ELF-1 (cell line): ENCODE measurements around the gene AGAP1.

Experiments
- DNase-seq: peaks from one replicate; pipeline ENCODE4 v3.0.0-alpha.2; 2016; ENCODE audit warnings: low read depth, low spot score

AGAP1 gene

DNA sequence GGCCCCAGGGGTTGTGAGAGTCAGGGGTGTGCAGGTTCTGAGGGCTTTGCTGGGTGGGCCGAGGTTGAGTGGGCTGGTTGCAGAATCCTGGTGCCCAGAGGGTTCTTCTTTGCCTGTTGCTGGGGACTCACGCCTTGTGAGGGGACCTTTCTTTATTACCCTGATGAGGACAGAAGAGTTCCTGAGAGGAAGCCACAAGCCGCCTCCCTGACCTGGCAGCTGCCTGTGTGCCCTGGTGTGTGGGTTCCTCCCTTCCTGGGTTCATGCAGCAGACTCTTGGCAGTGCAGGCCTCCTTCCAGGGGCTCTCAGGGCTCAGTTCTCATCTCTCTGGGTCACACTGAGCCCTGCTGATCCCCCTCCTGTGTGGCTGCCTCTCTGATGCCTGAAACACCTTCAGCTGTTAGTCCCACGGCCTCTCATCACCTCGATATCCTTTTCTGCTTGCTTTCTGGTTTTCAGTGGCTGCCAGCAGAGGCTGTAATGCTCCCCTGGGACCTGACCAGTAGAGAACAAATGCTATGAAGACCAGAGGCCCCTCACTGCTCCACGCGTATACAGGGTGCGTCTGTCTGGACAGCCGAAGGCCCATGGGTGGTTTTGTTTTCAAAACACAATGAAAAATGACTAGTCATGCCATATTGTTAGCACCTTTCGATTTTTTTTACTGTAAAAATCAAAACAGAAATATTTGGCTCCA lies 191.3 kb downstream of the AGAP1 start:
- no peak for DNase-seq

GRCh38 chr2:235688511-235689426 lies 194.9 kb downstream of the AGAP1 start:
- DNase-seq: no peak

GRCh38 chr2:235689427-235689853 lies 195.6 kb downstream of the AGAP1 start:
- DNase-seq: no peak

DNA sequence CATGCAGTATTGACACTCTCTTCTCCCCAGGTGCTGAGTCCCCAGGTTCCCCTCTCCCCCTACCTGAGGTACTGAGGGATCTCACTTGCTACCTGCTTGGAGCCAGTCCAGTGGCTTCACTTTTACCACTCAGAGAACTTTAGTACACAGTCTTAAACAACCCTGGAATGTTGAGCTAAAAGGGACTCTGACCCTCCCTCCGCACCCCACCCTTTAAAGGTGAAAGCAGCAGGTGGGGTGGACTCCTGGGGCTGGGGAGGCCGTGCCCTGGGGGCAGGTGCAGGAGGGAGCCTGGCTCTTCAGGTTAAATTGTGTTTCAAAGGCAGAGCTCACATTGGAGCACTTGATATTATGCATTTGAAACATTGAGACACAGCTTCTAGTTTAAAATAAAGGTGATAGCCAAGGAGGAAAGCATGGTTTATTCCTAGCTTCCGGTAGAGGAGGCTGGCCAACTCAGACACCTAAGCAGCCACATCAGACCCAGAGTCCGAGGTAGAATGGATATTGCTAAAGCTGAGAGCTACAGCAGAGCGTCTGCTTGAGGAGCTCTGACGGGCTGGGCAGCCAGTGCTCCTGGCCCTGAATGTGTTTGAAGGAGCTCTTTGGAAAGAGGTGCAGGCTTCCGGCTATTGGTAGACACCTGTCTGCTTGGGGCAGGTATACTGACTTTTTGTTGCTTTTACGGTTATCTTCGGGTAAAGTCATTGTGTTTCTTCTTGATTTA lies 196.4 kb downstream of the AGAP1 start:
- DNase-seq: no peak

GRCh38 chr2:235690809-235691450 lies 197.1 kb downstream of the AGAP1 start:
- DNase-seq: no peak

GRCh38 chr2:235692076-235692475 lies 198.2 kb downstream of the AGAP1 start:
- no peak for DNase-seq

GRCh38 chr2:235692671-235693171 lies 198.9 kb downstream of the AGAP1 start:
- DNase-seq: no peak

DNA sequence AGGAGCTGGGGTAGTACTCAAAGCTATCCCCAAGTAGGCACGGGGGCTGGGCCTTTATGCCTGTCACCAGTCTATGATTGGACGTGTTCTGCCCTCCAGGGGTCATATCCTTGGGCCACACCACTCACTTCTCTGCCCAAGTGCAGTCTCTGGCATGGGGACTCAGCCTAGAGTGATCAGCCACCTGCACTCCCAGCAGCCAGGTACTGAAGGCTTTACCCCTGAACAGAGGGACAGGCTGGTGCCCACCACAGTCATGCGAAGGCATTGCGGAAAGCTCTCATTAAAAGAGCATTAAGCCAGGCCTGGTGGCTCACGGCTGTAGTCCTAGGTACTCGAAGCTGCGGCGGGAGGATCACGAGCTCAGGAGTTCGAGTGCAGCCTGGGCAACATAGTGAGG lies 199.4 kb downstream of the AGAP1 start:
- no peak for DNase-seq

GRCh38 chr2:235694721-235695601 lies 201.1 kb downstream of the AGAP1 start:
- no peak for DNase-seq

DNA sequence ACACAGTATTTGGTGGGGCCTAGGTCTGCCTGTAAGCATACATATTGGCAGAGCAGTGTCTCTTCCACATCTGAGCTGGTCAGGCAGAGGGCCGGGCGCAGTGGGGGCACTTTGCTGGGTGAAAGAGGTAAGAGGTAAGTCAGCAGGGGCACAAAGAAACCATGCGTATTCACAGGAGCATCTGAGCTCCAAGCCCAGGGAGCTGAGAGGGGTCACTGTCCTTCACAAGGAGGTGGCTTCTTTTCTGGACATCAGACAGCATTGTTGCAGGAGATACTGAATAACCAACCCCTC lies 201.7 kb downstream of the AGAP1 start:
- no peak for DNase-seq

DNA sequence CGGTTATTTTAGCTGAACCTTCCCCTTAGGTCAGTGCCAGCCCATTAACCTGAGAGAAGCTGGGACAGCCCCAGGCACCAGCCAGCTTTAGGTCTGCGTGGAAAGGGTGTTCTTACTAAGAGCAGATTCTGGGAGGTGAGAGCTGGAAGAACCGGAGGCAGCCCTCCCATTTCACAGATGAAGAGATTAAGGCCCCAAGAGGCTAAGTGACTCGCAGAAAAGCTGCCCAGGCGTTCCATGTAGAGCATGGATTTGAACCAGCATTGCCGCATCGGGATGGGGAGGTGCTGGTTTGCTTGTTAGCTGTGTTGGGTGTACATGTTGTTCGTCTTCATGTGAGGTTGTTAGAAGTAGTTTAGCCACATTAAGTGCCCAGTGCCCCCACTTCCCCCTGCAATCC lies 203.2 kb downstream of the AGAP1 start:
- DNase-seq: no peak

DNA sequence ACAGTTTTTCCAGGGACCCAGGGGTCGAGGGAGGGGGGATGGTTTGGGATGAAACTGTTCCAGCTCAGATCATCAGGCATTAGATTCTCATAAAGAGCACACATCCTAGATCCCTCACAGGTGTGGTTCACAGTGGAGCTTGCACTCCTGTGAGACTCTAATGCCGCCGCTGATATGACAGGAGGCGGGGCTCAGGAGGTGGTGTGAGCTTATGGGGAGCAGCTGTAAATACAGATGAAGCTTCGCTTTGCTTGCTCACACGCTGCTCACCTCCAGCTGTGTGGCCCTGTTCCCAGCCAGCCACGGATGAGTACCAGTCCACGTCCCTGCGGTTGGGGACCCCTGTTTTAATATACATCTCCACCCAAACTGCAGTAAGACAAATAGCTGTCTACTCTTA lies 204.2 kb downstream of the AGAP1 start:
- no peak for DNase-seq

GRCh38 chr2:235698491-235698890 lies 204.6 kb downstream of the AGAP1 start:
- no peak for DNase-seq

- no peak for DNase-seq
Measured at GRCh38 chr2:235699576-235699975, 205.7 kb downstream of the AGAP1 start.

DNA sequence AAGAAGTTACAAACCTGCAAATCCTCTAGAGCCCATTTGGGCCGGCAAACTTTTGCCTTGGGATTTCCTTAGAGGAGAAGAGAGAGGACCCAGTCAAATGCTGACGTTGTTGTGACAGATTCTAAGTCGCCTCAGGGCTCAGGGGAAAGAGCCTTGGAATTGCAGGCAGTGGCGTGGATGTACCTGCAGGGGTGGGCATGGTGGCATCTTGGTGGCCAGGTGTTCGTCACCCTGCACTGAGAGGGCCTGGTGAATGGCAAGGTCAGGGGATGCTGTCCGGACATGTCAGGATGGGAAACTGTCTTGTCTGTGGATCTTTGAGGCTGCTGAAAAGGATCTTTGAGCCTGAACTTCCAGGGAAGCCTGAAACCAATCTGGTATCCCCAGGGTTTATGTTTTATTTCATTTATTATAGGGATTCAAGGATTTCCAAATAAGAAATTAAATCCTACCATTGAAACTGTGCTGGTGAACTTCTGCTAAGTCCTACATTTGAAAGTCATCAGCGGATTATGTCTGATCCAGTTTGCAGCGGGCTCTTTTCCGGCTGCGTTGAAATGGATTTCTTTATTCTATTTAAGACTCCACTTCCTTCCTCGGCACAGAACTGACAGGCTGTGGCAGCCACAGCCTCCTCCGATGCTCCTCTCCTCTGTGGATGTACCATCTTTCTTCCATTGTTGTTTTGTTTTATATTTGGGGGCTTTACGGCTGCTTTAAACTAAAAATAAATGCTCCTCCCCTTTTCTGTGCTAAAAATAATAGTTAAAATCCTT lies 207.6 kb downstream of the AGAP1 start:
- DNase-seq: peak; percentile 26

GRCh38 chr2:235702186-235702585 lies 208.3 kb downstream of the AGAP1 start:
- DNase-seq: no peak

GRCh38 chr2:235703711-235704295 lies 210.0 kb downstream of the AGAP1 start:
- DNase-seq: no peak

GRCh38 chr2:235705296-235705695 lies 211.5 kb downstream of the AGAP1 start:
- no peak for DNase-seq

- DNase-seq: no peak
Measured at GRCh38 chr2:235706506-235706905, 212.7 kb downstream of the AGAP1 start.
